Measurements from ENCODE around the gene EPHB6.

Gene EPHB6

DNA sequence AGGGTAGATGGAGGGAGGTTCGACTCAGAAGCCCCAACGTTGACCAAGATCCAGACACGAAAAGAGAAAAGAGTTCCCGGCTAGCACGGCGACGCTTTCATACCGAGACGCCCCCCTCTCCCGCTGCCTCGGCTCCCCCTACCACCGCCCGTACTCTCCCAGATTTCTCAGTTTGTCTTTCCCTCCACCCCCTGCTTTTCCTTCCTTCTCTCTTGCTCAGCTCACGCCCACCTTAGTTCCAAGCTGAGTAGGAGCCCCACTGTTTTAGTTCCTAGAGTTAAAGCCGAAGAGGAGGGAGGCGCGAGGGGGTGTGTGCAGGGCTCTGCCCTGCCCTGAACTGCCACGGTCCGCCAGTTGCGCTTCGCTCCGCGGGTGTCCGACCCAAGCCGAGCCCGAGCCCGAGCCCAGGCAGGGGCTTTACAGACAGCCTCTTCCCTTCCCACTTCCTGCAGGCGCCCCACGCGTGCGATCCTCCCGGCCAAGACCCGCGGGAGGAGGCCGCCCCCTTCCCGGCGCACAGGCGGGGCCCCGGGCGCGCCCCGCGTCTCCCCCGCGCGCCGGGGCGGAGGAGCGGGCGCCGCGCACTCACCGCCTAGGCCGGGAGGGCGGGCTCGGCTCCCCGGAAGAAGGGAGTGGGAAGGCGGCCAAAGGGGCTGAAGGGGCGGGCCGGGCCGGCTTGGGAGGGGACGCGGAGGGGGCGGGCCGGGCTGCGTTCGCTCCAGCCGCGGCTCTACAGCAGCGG is at the start of gene EPHB6:
TSS of gene EPHB6 (plus strand) at position 705 of the 742 bp plus-strand sequence. CDS start 8,152 bp downstream, outside the sequence.
- no peak for DNase-seq (ENCODE audit: low read depth, low spot score)
- peak within 1 kb of the TSS; percentile 72 for H3K4me3 ChIP-seq (ENCODE audit: low read depth, low read length)
- CTCF ChIA-PET = interaction anchor here (0.8 to 3.1 kb wide), 8 partner anchors 12 to 360 kb away, joined by 3 to 26 read pairs (median 4); no protein-coding TSS in a partner anchor
- TF ChIP-seq, protein P1, sequence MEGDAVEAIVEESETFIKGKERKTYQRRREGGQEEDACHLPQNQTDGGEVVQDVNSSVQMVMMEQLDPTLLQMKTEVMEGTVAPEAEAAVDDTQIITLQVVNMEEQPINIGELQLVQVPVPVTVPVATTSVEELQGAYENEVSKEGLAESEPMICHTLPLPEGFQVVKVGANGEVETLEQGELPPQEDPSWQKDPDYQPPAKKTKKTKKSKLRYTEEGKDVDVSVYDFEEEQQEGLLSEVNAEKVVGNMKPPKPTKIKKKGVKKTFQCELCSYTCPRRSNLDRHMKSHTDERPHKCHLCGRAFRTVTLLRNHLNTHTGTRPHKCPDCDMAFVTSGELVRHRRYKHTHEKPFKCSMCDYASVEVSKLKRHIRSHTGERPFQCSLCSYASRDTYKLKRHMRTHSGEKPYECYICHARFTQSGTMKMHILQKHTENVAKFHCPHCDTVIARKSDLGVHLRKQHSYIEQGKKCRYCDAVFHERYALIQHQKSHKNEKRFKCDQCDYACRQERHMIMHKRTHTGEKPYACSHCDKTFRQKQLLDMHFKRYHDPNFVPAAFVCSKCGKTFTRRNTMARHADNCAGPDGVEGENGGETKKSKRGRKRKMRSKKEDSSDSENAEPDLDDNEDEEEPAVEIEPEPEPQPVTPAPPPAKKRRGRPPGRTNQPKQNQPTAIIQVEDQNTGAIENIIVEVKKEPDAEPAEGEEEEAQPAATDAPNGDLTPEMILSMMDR (IDR thresholded peaks at IDR 0.05; ENCODE audit: insufficient read depth, low read length, missing control alignments) = no peak
- POLR2A ChIA-PET = no interaction called here

DNA sequence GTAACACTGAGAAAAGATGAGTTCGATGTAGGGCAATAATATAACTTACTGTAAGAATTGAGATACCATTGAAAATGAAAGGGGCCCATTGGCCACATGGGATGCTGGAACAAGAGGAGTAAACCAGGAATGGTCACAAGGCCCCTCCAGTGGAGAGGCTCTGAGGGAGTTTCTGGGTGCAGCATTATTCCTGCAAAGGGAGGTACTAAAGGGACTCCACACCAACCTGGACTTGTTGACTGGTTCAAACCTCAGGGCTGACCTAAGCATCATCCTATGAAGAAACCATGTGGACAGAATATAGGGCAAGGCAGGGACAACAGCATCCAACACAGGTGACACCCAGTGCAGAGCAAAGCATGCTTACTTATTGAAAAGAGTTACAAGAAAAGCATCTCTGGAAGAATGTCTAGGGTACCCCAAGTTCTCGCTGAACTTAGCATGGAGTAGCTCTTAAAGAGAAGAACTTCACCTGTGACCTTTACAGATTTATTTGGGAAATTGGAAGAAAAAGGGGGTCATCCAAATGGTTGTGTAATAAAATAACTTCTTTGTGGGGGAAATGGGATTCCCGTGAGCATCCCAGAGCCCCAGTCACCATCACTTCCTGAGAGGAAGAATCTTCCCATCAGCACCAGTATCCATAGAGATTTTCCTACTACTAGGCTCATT is 49.4 kb upstream of the EPHB6 start:
- POLR2A ChIA-PET = no interaction called here
- no peak overlapping the region for H3K4me3 ChIP-seq (ENCODE audit: low read depth, low read length)
- CTCF ChIA-PET = interaction anchor here (1.0 to 1.8 kb wide), 3 partner anchors 8 to 383 kb away, joined by 3 to 5 read pairs (median 4); no protein-coding TSS in a partner anchor
- TF ChIP-seq, protein P1 (IDR thresholded peaks at IDR 0.05; ENCODE audit: insufficient read depth, low read length, missing control alignments) = no peak
- DNase-seq (ENCODE audit: low read depth, low spot score) = no peak

DNA sequence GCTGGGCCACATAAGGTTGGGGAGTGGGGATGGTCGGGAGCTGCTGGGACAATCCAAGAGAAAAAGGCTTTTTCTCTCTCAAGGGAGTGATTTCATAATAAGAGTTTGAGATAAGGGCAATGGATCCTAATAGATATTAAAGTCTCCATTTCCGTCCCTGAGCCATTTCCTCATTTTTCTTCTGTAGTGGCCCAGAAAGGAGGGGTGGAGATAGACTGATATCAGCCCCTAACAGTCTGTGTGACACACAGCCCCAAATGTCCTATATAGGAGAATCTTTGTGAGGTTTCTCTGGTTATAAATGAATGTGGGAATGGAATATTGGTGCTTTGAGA is 48.9 kb upstream of the EPHB6 start:
- ChIA-PET CTCF (interaction anchor here (1.0 to 2.1 kb wide), 3 partner anchors 9 to 383 kb away, joined by 3 to 6 read pairs (median 5); no protein-coding TSS in a partner anchor), POLR2A (no interaction called here)
- no peak for DNase-seq (ENCODE audit: low read depth, low spot score)
- H3K4me3 ChIP-seq (ENCODE audit: low read depth, low read length) = no peak overlapping the region
- TF ChIP-seq, protein P1 (IDR thresholded peaks at IDR 0.05; ENCODE audit: insufficient read depth, low read length, missing control alignments) = no peak

DNA sequence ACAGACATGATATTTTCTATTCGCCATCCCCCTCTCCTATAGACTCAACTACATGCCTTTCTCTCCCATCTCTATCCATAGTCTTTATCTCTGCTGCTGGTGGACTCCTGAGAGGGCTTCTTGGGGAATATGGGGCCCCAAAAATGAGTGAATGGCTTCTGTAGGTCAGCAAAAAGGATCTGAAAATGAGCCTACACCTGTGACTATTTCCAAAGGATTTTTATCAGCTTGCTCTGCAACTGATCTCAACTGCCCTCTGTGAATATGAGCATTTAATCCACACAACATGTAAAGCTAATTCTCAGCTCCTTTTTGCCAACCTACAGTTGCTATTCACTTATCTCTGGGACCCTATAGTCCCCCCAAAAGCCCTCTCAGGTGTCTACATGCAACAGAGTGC is 47.9 kb upstream of the EPHB6 start:
- H3K4me3 ChIP-seq (ENCODE audit: low read depth, low read length) = no peak overlapping the region
- CTCF ChIA-PET = interaction anchor here (1.1 to 7.8 kb wide), 5 partner anchors 9 to 272 kb away, joined by 3 to 90 read pairs (median 6); no protein-coding TSS in a partner anchor

DNA sequence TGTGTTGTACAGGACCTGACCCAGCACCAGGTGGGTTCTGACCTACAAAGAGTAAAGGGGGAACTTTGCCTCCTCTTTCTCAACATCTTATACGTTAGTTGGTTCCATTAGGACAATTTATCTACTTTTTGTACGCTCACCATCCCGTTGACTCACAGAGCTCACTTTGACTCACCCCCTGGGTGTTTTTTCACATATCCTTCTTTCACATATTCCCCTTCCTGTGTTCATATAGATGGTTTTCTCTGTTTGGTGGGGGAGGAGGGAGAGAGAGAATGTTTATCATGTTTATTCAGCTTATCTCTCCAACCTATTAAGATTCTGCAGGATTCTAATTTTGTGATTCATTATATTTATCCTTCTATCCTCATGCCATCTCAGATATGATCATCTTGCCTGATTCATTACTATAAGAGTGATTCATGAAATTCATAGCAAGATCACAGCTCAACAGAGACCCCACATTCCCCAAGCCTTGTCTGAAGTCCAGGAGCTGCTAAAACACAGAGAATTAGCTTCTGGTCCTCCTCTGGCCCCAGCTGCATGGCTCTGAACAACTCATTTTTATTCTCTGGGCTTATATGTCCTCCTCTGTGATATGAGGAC is 46.9 kb upstream of the EPHB6 start:
- TF ChIP-seq, protein P1 (IDR thresholded peaks at IDR 0.05; ENCODE audit: insufficient read depth, low read length, missing control alignments) = no peak
- POLR2A ChIA-PET = interaction anchor here (0.9 kb wide), 1 partner anchor 25 kb away, joined by 4 read pairs; no protein-coding TSS in a partner anchor
- CTCF ChIA-PET = interaction anchor here (0.6 to 7.8 kb wide), 9 partner anchors 8 to 1054 kb away, joined by 3 to 90 read pairs (median 3); no protein-coding TSS in a partner anchor
- DNase-seq (ENCODE audit: low read depth, low spot score) = no peak
- H3K4me3 ChIP-seq (ENCODE audit: low read depth, low read length) = no peak overlapping the region

More for the DNA sequence above, 47.9 kb upstream of the EPHB6 start:
- POLR2A ChIA-PET = no interaction called here
- no peak for DNase-seq (ENCODE audit: low read depth, low spot score)
- TF ChIP-seq, protein P1 (IDR thresholded peaks at IDR 0.05; ENCODE audit: insufficient read depth, low read length, missing control alignments) = no peak
